AG09309 (cell line): ENCODE results near the gene LRP2.

Source experiments
- DNase-seq: peaks from one replicate; pipeline ENCODE4 v3.0.0-alpha.2; 2010; ENCODE audit warnings: low read depth
- H3K4me3 ChIP-seq: 2 replicates; pipeline ENCODE4 v1.5.1; 2011; ENCODE audit warnings: mild to moderate bottlenecking, low read depth, low read length, moderate library complexity; ENCODE audit not compliant: control insufficient read depth
- TF ChIP-seq, protein P1 (sequence below): IDR thresholded peaks from 2 replicates; pipeline ENCODE4 v1.5.1; 2011; ENCODE audit warnings: mild to moderate bottlenecking, low read depth, low read length, inconsistent platforms; ENCODE audit not compliant: insufficient read depth, control insufficient read depth; ENCODE audit errors: missing control alignments

LRP2 gene

DNA sequence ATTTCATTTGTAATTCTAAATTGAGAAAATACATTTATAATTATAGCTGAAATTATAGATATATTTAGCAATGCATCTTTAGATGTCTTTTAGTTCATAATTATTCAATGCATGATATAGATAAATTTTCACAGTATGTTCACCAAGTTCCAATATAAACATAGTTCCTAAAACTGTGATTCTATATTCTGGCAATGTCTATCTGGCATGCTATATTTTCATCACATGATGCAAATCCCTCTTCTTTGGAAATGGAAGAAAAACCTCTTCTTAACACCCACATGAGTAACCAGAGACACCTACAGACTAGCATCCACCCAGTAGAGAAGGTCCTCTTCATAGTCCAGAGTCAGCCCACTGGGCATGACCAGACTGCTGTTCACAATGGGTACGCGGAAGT, 157.2 kb downstream of the LRP2 start:
- no peak for DNase-seq
- TF ChIP-seq, protein P1, sequence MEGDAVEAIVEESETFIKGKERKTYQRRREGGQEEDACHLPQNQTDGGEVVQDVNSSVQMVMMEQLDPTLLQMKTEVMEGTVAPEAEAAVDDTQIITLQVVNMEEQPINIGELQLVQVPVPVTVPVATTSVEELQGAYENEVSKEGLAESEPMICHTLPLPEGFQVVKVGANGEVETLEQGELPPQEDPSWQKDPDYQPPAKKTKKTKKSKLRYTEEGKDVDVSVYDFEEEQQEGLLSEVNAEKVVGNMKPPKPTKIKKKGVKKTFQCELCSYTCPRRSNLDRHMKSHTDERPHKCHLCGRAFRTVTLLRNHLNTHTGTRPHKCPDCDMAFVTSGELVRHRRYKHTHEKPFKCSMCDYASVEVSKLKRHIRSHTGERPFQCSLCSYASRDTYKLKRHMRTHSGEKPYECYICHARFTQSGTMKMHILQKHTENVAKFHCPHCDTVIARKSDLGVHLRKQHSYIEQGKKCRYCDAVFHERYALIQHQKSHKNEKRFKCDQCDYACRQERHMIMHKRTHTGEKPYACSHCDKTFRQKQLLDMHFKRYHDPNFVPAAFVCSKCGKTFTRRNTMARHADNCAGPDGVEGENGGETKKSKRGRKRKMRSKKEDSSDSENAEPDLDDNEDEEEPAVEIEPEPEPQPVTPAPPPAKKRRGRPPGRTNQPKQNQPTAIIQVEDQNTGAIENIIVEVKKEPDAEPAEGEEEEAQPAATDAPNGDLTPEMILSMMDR: no peak
- H3K4me3 ChIP-seq: no peak overlapping the region

DNA sequence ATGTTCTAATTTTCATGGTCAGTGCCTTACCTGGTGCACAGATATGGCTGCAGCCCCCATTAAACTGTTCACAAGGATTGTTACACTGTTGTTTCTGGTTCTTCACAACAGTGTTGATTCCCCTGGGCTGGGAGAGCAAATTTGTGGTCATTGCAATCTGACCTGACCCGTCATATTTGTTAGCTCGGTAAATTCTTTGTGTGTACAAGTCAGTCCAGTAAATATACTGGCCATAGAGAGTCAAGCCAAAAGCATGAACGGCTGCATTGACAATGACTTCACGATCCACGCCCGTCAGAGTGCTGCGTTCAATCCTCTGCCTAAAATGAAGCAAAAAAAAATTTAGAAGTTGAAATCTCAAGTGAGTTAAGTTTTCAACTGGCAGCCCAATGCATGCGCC, 158.4 kb downstream of the LRP2 start:
- DNase-seq: no peak
- TF ChIP-seq, protein P1: no peak
- no peak overlapping the region for H3K4me3 ChIP-seq

DNA sequence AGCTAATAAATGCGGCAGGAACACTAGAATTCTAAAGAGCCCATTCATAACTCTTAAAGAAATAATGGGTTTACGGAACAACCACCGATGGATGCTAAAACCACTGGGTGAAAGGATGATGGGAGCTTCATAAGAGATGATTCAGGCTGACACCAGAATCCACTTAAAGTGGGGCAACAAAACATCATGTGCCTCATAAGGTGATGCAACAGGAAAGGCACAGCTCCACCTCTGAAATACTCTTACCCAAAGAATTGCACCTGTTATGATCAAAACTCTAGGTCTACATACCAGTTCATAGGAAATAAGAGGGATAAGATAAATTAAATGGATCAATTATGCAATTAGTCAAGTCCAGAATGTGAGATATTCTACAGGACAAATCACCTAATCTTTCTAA, 161.6 kb downstream of the LRP2 start:
- DNase-seq: no peak
- H3K4me3 ChIP-seq: no peak overlapping the region
- TF ChIP-seq, protein P1: no peak

DNA sequence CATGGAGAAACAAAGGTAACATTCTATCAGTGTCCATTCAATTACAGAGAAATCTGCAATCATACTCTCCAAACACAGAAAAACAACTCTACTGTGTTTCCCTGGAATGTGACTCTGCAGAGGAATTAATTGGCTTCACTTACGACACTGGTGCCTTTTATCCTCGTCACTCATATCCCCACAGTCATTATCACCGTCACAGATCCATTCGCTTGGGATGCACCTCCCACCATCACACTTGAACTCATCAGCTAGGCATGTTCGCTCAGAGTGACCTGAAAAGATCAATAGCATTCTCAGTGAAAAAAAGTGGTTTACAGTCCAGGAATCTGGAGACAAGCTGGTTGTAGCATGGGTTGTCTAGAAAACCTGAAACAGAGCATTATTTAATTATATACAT, 168.7 kb downstream of the LRP2 start:
- TF ChIP-seq, protein P1: no peak
- H3K4me3 ChIP-seq: no peak overlapping the region
- no peak for DNase-seq

DNA sequence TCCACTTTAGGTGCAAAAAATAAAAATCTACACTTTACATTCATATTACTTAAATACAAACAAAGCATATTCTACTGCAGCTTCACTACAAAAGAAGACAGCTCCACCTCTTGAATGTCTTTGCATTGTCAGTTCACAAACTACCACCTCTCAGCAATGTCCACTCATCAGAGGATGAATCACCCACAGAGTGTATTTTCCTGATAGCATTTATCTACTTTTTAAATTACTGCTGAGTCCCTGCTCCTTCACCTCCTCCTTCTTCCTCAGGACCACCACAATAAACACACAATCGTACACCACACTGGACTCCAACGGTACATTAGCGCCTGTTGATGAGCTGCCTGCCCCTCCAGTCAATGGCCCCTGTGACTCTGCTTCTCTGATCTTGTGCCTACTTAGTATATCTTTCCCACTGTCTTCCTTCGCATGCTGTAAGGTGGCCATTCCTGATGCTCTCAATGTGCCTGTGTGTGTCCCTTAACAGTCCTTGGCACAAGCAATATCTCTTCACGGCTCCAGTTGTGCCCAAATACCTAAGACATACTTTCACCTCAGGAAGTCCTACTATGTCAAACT, 172.0 kb downstream of the LRP2 start:
- TF ChIP-seq, protein P1: no peak
- H3K4me3 ChIP-seq: no peak overlapping the region
- DNase-seq: no peak

DNA sequence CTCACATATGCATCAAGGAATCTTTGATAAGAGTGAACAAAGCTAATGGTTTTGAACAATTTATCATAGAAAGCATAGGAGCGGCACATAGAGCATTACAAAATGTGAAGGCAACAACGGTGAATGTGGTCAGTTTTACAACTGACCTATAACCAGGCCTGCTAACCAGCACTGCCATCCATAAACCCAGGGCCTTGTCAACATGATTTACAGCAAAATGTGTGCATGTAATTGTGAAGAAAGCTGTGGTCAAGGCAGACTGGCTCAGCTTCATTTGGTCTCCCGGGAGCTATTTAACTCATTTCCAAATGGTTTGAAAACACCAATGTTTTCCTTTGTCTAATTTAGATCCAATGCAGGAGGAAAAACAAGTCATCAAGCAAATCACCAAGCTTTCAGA, 173.2 kb downstream of the LRP2 start:
- DNase-seq: no peak
- H3K4me3 ChIP-seq: no peak overlapping the region
- TF ChIP-seq, protein P1: no peak

DNA sequence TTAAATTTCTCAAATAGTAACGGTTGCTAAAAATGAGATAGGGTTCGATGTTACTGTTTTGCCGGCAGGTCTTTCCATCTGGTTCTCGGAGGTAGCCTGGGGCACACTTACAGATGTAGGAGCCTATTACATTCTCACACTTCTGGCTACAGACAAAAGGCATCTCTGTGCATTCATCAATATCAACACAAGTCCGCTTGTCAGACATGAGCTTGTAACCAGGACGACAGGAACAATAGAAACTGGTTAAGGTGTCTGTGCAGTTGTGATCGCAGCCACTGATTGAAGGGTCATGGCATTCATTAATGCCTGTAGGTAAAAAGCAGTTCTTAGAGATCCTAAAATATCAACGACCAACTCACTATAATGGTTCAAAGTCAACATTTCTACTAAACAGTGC, 176.6 kb downstream of the LRP2 start:
- H3K4me3 ChIP-seq: no peak overlapping the region
- TF ChIP-seq, protein P1: no peak
- DNase-seq: no peak
